GM21423 (cell line): ENCODE results near the gene HOXA1.

Experiments
- ATAC-seq: cut with Tn5 transposase; IDR thresholded peaks from one replicate; pipeline ENCODE4 v1.9.1; 2021; ENCODE audit warnings: mild to moderate bottlenecking, moderate library complexity; ENCODE audit not compliant: unreplicated experiment

The HOXA1 gene

GRCh38 chr7:27094304-27095049, 1.3 kb downstream of the HOXA1 start:
- no peak for ATAC-seq

- ATAC-seq, result no peak
Observed at GRCh38 chr7:27093184-27093895, 2.5 kb downstream of the HOXA1 start.

- no peak for ATAC-seq
Observed at GRCh38 chr7:27092819-27093110, 3.0 kb downstream of the HOXA1 start.

GRCh38 chr7:27091941-27092818, 3.6 kb downstream of the HOXA1 start:
- no peak for ATAC-seq

GRCh38 chr7:27091105-27091504, 4.7 kb downstream of the HOXA1 start:
- no peak for ATAC-seq

GRCh38 chr7:27088002-27088922, 7.5 kb downstream of the HOXA1 start:
- no peak for ATAC-seq

GRCh38 chr7:27083646-27084045, 12.2 kb downstream of the HOXA1 start:
- no peak for ATAC-seq

GRCh38 chr7:27082171-27082570, 13.6 kb downstream of the HOXA1 start:
- ATAC-seq, result no peak

GRCh38 chr7:27080844-27081436, 14.9 kb downstream of the HOXA1 start:
- no peak for ATAC-seq

GRCh38 chr7:27079234-27079975, 16.4 kb downstream of the HOXA1 start:
- ATAC-seq, result no peak

- no peak for ATAC-seq
Observed at GRCh38 chr7:27078616-27079233, 17.1 kb downstream of the HOXA1 start.

GRCh38 chr7:27073076-27073475, 22.7 kb downstream of the HOXA1 start:
- ATAC-seq, result no peak

- no peak for ATAC-seq
Observed at GRCh38 chr7:27071622-27072390, 24.0 kb downstream of the HOXA1 start.

GRCh38 chr7:27068259-27068658, 27.5 kb downstream of the HOXA1 start:
- no peak for ATAC-seq

- no peak for ATAC-seq
Observed at GRCh38 chr7:27066148-27066547, 29.7 kb downstream of the HOXA1 start.

- ATAC-seq, result no peak
Observed at GRCh38 chr7:27065709-27066108, 30.1 kb downstream of the HOXA1 start.

GRCh38 chr7:27064661-27065060, 31.1 kb downstream of the HOXA1 start:
- no peak for ATAC-seq

GRCh38 chr7:27064159-27064558, 31.6 kb downstream of the HOXA1 start:
- ATAC-seq, result no peak
